Measurements from ENCODE around the gene MBD3L2B. TPM values are rescaled to one million over a fixed set of nuclear protein-coding genes. Genes with fewer than 3 reads are reported as not detected.
A peak's percentile ranks its signal among the peaks of the same experiment; 100 is the strongest.

The MBD3L2B gene
- total and polyA plus RNA-seq, 9 of the 15 experiments (the other 6 are each of a cell fraction or from before 2014, with no cell fraction given): not detected

- TF ChIP-seq DLX4 (CRISPR knock-in tag; IDR thresholded peaks at IDR 0.05) (no peak), TRIM28 (IDR thresholded peaks at IDR 0.05) (no peak; the same call in 1 of the 2 replicates), E2F5 (CRISPR knock-in tag; IDR thresholded peaks at IDR 0.05) (no peak), MCM5 (IDR thresholded peaks at IDR 0.05; ENCODE audit: low read depth) (no peak), L3MBTL2 (IDR thresholded peaks at IDR 0.05) (0 out of 2 replicates have a peak, but pooled peaks have one; percentile 32), ATF6 (CRISPR knock-in tag; IDR thresholded peaks at IDR 0.05) (no peak), CBFA2T3 (IDR thresholded peaks at IDR 0.05) (no peak), KLF10 (CRISPR knock-in tag; IDR thresholded peaks at IDR 0.05) (no peak), NFRKB (IDR thresholded peaks at IDR 0.05; ENCODE audit: low read depth) (no peak), ZNF347 (CRISPR knock-in tag; IDR thresholded peaks at IDR 0.05; ENCODE audit: low read depth) (no peak), BHLHE40 (IDR thresholded peaks at IDR 0.05; ENCODE audit: low read length) (no peak), MED1 (CRISPR knock-in tag; IDR thresholded peaks at IDR 0.05; ENCODE audit: borderline replicate concordance) (no peak), NR2C1 (IDR thresholded peaks at IDR 0.05) (peak; percentile 63), NR2C1 (tag; IDR thresholded peaks at IDR 0.05) (peak; percentile 82), ZBTB1 (CRISPR knock-in tag; IDR thresholded peaks at IDR 0.05; ENCODE audit: borderline replicate concordance, low read depth) (no peak), HLTF (IDR thresholded peaks at IDR 0.05) (no peak), ZNF324 (CRISPR knock-in tag; IDR thresholded peaks at IDR 0.05) (no peak), NFE2L1 (tag; IDR thresholded peaks at IDR 0.05; ENCODE audit: borderline replicate concordance, low read depth) (no peak), ZBTB12 (CRISPR knock-in tag; IDR thresholded peaks at IDR 0.05) (no peak), E2F6 (IDR thresholded peaks at IDR 0.05; ENCODE audit: borderline replicate concordance in 1 of 2, extremely low read depth in 1 of 2, insufficient read depth in 1 of 2, insufficient read length in 1 of 2, low read depth in 1 of 2, low read length in 1 of 2, poor library complexity in 1 of 2, severe bottlenecking in 1 of 2) (peak in 1 of 2 experiments; percentile 31), FOXJ2 (tag; IDR thresholded peaks at IDR 0.05) (no peak), ELF4 (CRISPR knock-in tag; IDR thresholded peaks at IDR 0.05) (peak; percentile 29; the same call in 1 of the 2 replicates), MYNN (IDR thresholded peaks at IDR 0.05) (0 out of 2 replicates have a peak, but pooled peaks have one; percentile 14), MYNN (CRISPR knock-in tag; IDR thresholded peaks at IDR 0.05) (no peak), SRF (CRISPR knock-in tag; IDR thresholded peaks at IDR 0.05) (no peak)
These were observed 48.0 kb upstream of the MBD3L2B start, which contains the start of gene ZNF557 (continued) for GRCh38 chr19:7069042-7069903.
